Neural progenitor cell (in vitro differentiated cells): Measurements from ENCODE around the gene CD180.

Experiments used
- EZH2phosphoT487 ChIP-seq: fragments of 200-600 bp; sonication (generic); IDR thresholded peaks from 2 replicates; pipeline ENCODE4 v1.6.1; 2017; ENCODE audit warnings: antibody characterized with exemption
- TF ChIP-seq, protein P1 (sequence below): fragments of 200-600 bp; sonication (generic); IDR thresholded peaks from 2 replicates; pipeline ENCODE4 v1.5.1; 2017; ENCODE audit warnings: antibody characterized with exemption, mild to moderate bottlenecking

DNA sequence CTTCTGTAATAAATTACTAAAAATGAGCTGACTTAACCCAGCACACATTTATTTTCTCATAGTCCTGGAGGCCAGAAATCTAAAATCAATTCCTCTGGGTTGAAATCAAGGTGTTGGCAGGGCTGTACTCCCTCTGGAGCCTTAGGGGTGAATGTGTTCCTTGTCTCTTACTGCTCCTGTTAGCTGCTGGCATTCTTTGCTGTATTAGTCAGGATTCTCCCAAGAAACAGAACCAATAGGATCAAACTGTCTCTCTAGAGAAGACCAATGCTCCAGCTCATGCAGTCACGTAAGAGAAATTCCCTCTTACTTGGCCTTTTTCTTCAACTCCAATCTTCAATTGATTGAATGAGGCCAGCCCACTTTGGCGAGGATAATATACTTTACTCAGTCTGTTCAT is 15.3 kb upstream of the CD180 start:
- TF ChIP-seq, protein P1, sequence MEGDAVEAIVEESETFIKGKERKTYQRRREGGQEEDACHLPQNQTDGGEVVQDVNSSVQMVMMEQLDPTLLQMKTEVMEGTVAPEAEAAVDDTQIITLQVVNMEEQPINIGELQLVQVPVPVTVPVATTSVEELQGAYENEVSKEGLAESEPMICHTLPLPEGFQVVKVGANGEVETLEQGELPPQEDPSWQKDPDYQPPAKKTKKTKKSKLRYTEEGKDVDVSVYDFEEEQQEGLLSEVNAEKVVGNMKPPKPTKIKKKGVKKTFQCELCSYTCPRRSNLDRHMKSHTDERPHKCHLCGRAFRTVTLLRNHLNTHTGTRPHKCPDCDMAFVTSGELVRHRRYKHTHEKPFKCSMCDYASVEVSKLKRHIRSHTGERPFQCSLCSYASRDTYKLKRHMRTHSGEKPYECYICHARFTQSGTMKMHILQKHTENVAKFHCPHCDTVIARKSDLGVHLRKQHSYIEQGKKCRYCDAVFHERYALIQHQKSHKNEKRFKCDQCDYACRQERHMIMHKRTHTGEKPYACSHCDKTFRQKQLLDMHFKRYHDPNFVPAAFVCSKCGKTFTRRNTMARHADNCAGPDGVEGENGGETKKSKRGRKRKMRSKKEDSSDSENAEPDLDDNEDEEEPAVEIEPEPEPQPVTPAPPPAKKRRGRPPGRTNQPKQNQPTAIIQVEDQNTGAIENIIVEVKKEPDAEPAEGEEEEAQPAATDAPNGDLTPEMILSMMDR = no peak
- TF ChIP-seq EZH2phosphoT487 = no peak
